Heart left ventricle (tissue), 16 donors: Measurements from ENCODE around the gene C8A. TPM values are rescaled to one million over a fixed set of nuclear protein-coding genes. Genes with fewer than 3 reads are reported as not detected.

ENCODE experiments used
- ATAC-seq, 4 donors: fragments of 200-7000 bp; cut with Tn5 transposase; one replicate each; pipeline ENCODE4 v1.9.1; 2020 to 2022; ENCODE audit warnings: moderate library complexity in 4 of 4, mild to moderate bottlenecking in 3 of 4, moderate number of reproducible peaks in 1 of 4
- DNase-seq, 5 donors: peaks; one replicate each; pipeline ENCODE4 v3.0.0-alpha.2; 2020
- H3K27ac ChIP-seq, 12 donors: fragments of 200-600 bp; sonication (generic) in 4 of 12; one replicate each; pipeline versions ENCODE4 v1.5.0 to v1.8.0; 2016 to 2022; ENCODE audit warnings: mild to moderate bottlenecking in 2 of 12
- H3K27me3 ChIP-seq, 9 donors: fragments of 200-600 bp; sonication (generic) in 2 of 9; one replicate each; pipeline versions ENCODE4 v1.5.1 to v1.8.0; 2016 to 2022; ENCODE audit warnings: mild to moderate bottlenecking in 3 of 9
- H3K36me3 ChIP-seq, 9 donors: fragments of 200-600 bp; sonication (generic) in 2 of 9; one replicate each; pipeline versions ENCODE4 v1.5.0 to v1.8.0; 2018 to 2022; ENCODE audit warnings: mild to moderate bottlenecking in 2 of 9
- H3K4me1 ChIP-seq, 12 donors: fragments of 200-600 bp; sonication (generic) in 4 of 12; one replicate each; pipeline versions ENCODE4 v1.5.0 to v1.8.0; 2016 to 2022; ENCODE audit warnings: mild to moderate bottlenecking in 3 of 12
- H3K4me3 ChIP-seq, 12 donors: fragments of 200-600 bp; sonication (generic) in 4 of 12; one replicate each; pipeline versions ENCODE4 v1.5.0 to v1.8.0; 2017 to 2022; ENCODE audit warnings: mild to moderate bottlenecking in 9 of 12, moderate library complexity in 4 of 12
- H3K9me3 ChIP-seq, 12 donors: fragments of 200-600 bp; sonication (generic) in 4 of 12; one replicate each; pipeline versions ENCODE4 v1.5.0 to v1.8.0; 2016 to 2022; ENCODE audit warnings: mild to moderate bottlenecking in 1 of 12
- POLR2A ChIP-seq, 2 donors: fragments of 450-650 bp; IDR thresholded peaks; one replicate each; pipeline ENCODE4 v1.6.1; 2017; ENCODE audit warnings: antibody characterized with exemption in 2 of 2, mild to moderate bottlenecking in 2 of 2, moderate library complexity in 2 of 2
- WGBS, 4 donors: extraction: QIAGEN DNeasy Blood & Tissue Kit in 2 of 4; methylation state at CpG; one replicate each; pipeline versions ENCODE4 v1.1.5 to v1.1.7; 2013 to 2018; 5-methylcytosine and 5-hydroxymethylcytosine counted together
- intact Hi-C, 10 donors: fragments of 100-400 bp; cut with DNase I; formaldehyde crosslinking; loops; one replicate each; pipeline versions ENCODE4 v1.11.1 to v1.14.2; 2022
- polyA plus RNA-seq, 2 donors: library from polyadenylated mRNA; stranded (reverse); fragments of 200-250 nt; gene quantifications; one replicate each; pipeline ENCODE4 v1.2.3, GENCODE V29; 2013
- total RNA-seq, 9 donors: library from RNA; depleted of rRNA in 2 of 9; stranded (reverse); fragments of >200 nt in 2 of 9; fragmentation: NEBNext Ultra II Directional in 3 of 9; extraction: Animal tissue kit (Norgen Biotek cat#: 25700) in 3 of 9; gene quantifications; one replicate each; pipeline versions ENCODE4 v1.1.0 to v1.2.4, GENCODE V29; 2016 to 2023
- TF ChIP-seq, protein P1 (sequence below), 12 donors: fragments of 200-600 bp; sonication (generic) in 4 of 12; IDR thresholded peaks; one replicate each; pipeline versions ENCODE4 v1.5.0 to v1.8.0; 2018 to 2022; ENCODE audit warnings: antibody characterized with exemption in 12 of 12, mild to moderate bottlenecking in 5 of 12
- donor health status: ischemic (EF 13 %, LVEDD 7.1; RV severe dilation, severe dysfunction).
- donor health status: healthy with polysubstance abuse.
- donor health status: DM: no; HTN: yes; CAD: no.
- donor health status: DM: no; HTN: no; CAD: no.
- donor health status: ischemic (EF 25% LVEDD 6.9; RV normal size, moderate dysfunction).
- donor health status: ischemic (EF 25% LVEDD 5.7; RV mildly dilated, moderate dysfunction).
- donor health status: healthy.
- donor health status: DM: yes; HTN: yes; CAD: no.
- donor health status: ischemic (EF 35%, LVEDD 5.7; RV mildly dilated, moderate dysfunction).
- donor health status: nonischemic (EF 11% LVEDD 7.7; RV severe dilation, severe dysfunction).
- donor health status: DM: yes; HTN: yes; CAD: no.
- donor health status: PGD.
- donor health status: ischemic (EF 29% LVEDD 5.4; RV normal size, mild dysfunction).
- donor health status: nonischemic (EF 23%, LVEDD 6.1; RV moderate dilation, normal function).

The C8A gene
- total and polyA plus RNA-seq, 11 donors = not detected

DNA sequence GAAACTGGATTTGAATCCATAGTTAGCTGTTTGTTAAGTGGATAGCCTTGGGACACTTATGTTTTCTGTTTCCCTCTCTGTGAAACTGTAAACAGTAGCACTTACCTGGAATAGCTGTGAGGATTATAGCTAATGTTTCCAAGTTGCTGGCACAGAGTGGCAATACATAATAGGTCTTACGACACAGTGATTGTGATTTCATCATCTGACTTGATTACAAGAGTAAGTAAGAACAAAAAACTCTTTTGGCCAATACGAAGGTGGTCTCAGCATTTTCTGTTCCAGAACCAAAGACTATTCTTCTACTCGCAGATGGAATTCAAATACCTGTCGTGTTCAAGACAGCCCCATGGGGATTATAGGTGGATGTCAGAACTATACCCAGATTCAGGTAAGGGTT, 109.1 kb downstream of the C8A start:
- intact Hi-C loops = loop anchor here in 1 of 10 donors (10.0 kb wide), 1 partner anchor 129 kb away; no protein-coding TSS in a partner anchor
- H3K4me3 ChIP-seq = no peak overlapping the region
- peaks cover 0 to under 1% (median 0%) of the 10 kb centered on the region in 12 donors for H3K9me3 ChIP-seq
- 85 to 94% (median 87%) methylated on average over 4 of the region's 4 CpGs for WGBS, 4 donors
- H3K4me1 ChIP-seq = no peaks in the 10 kb centered on the region
- no peak for ATAC-seq
- no peaks in the 10 kb centered on the region for H3K36me3 ChIP-seq
- no peaks in the 10 kb centered on the region for H3K27me3 ChIP-seq
- no peak for DNase-seq
- TF ChIP-seq POLR2A (IDR thresholded peaks at IDR 0.05) = no peak
- TF ChIP-seq, protein P1, sequence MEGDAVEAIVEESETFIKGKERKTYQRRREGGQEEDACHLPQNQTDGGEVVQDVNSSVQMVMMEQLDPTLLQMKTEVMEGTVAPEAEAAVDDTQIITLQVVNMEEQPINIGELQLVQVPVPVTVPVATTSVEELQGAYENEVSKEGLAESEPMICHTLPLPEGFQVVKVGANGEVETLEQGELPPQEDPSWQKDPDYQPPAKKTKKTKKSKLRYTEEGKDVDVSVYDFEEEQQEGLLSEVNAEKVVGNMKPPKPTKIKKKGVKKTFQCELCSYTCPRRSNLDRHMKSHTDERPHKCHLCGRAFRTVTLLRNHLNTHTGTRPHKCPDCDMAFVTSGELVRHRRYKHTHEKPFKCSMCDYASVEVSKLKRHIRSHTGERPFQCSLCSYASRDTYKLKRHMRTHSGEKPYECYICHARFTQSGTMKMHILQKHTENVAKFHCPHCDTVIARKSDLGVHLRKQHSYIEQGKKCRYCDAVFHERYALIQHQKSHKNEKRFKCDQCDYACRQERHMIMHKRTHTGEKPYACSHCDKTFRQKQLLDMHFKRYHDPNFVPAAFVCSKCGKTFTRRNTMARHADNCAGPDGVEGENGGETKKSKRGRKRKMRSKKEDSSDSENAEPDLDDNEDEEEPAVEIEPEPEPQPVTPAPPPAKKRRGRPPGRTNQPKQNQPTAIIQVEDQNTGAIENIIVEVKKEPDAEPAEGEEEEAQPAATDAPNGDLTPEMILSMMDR (IDR thresholded peaks at IDR 0.05) = no peak
- H3K27ac ChIP-seq = no peak overlapping the region

DNA sequence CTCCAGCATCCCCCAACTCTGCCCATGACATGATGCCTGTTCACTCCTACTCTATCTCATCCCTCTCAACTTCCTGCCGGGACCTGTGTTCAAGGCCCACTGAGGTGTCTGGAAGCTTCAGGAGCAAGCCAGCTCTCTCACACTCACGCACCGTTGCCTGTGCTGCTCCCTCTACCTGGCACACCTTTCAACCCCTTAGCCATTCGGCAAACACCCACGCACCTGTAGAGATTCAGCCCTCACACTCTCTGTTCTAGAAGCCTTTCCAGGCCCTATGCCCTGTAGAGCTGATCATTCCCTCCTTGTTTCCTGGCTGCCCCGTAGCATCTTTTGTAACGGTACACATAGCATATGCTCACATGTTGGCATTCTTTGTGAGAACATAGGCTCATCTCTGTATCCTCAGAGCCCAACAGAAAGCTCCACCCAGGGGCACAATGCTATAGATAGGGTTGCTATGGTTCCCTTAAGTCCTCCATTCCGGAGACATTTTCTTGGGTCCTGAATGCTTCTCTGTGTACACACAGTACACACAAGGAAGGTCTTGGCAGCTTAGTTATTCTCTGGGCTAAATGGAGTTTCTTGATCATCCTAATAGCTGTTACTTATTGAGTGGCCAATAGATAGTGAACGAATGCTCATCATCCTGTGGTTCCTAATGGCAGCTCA, 109.9 kb downstream of the C8A start:
- Histone ChIP-seq H3K27me3 (no peaks in the 10 kb centered on the region), H3K27ac (no peak overlapping the region), H3K36me3 (no peaks in the 10 kb centered on the region), H3K4me3 (no peak overlapping the region), H3K4me1 (no peaks in the 10 kb centered on the region), H3K9me3 (peaks cover 0 to 3% (median 0%) of the 10 kb centered on the region in 12 donors)
- WGBS, 4 donors = 88 to 91% (median 90%) methylated on average over 9 of the region's 9 CpGs
- TF ChIP-seq, protein P1 (IDR thresholded peaks at IDR 0.05) = no peak
- no peak for TF ChIP-seq POLR2A (IDR thresholded peaks at IDR 0.05)
- intact Hi-C loops = loop anchor here in 2 of 10 donors (5.0 to 10.0 kb wide), 2 partner anchors 130 to 132 kb away; no protein-coding TSS in a partner anchor
- no peak for DNase-seq
- no peak for ATAC-seq

DNA sequence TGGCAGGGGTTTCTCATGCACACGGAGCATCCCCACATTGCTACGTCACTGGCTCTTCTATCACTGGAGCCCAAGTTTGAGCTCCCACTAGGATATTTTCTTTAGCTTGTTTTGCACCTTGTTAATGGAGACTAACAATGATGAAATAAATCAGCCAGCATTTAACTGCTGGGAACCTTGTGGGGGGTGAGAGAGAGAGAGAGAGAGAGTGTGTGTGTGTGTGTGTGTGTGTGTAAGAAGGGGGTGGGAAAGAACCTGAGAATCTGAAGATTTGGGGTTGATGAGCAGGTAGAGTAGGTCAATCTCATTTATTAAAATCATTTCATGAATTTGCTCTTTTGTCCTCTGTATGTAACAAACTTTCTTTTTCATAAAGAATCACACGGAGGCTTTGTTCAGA, 110.6 kb downstream of the C8A start:
- Histone ChIP-seq H3K27me3 (no peaks in the 10 kb centered on the region), H3K4me3 (no peak overlapping the region), H3K36me3 (no peaks in the 10 kb centered on the region), H3K9me3 (peaks cover 0 to 3% (median 0%) of the 10 kb centered on the region in 12 donors), H3K27ac (no peak overlapping the region), H3K4me1 (no peaks in the 10 kb centered on the region)
- 70 to 82% (median 74%) methylated on average over 3 of the region's 3 CpGs for WGBS, 4 donors
- DNase-seq (no peak), ATAC-seq (no peak)
- intact Hi-C loops = loop anchor here in 2 of 10 donors (5.0 to 10.0 kb wide), 2 partner anchors 130 to 133 kb away; no protein-coding TSS in a partner anchor
- TF ChIP-seq POLR2A (IDR thresholded peaks at IDR 0.05) = no peak
- TF ChIP-seq, protein P1 (IDR thresholded peaks at IDR 0.05) = no peak

DNA sequence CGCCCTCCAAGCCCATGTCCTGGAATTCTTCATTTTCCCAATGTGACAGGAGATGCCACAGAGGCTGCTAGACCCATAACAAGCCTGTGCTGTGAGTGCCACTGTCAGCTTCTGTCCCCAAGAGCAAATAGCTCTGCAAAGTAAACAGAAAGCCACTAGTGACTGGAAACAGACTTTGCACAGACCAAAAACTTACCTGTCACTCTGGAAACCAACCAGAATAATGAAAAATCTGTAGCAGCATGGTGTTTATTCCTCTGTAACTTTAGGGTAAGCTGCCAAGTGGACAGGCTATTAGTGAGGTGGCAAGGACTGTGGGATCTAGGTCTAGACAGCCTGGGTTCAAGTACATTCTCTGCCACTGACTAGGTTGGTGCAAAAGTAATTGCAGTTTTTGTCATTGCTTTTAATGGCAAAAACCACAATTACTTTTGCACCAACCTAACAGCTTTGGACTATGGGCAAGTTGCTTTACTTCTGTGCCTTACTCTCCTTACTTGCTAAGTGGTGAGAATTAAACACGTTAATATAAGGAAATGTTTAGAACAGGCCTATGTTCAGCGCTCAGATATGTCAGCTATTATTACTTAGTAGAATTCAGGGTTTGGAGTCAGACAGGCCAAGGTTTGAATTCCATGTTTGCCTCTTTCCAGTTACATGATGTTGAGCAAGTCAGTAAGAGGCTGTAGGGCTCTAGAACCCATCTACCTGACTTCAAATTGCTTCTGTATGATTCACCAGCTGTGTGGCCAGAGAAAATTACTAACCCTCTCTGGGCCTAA, 111.5 kb downstream of the C8A start, which contains the start of gene C8B:
C8B (minus strand) TSS at position 100 of the 782 bp plus-strand sequence; CDS start at position 33, 67 bp downstream.
- H3K27ac ChIP-seq = no peak within 1 kb of the TSS
- DNase-seq (no peak), ATAC-seq (no peak)
- TF ChIP-seq, protein P1 (IDR thresholded peaks at IDR 0.05) = no peak
- no peak for TF ChIP-seq POLR2A (IDR thresholded peaks at IDR 0.05)
- 79 to 86% (median 84%) methylated on average over 3 of the region's 3 CpGs for WGBS, 4 donors
- peaks cover 0 to 3% (median 0%) of the 10 kb centered on the region in 12 donors for H3K9me3 ChIP-seq
- H3K4me3 ChIP-seq = no peak within 1 kb of the TSS
- H3K4me1 ChIP-seq = no peaks in the 10 kb centered on the region
- no peaks in the 10 kb centered on the region for H3K27me3 ChIP-seq
- intact Hi-C loops = loop anchor here in 2 of 10 donors (5.0 to 10.0 kb wide), 2 partner anchors 131 to 134 kb away; no protein-coding TSS in a partner anchor
- no peaks in the 10 kb centered on the region for H3K36me3 ChIP-seq
